ENCODE results near the gene PNLIPRP3.
"Not testable (repeated sequence)": the region's sequence is repeated elsewhere in the genome, so short reads cannot be mapped to it uniquely, and the experiment has no call there.

The PNLIPRP3 gene

DNA sequence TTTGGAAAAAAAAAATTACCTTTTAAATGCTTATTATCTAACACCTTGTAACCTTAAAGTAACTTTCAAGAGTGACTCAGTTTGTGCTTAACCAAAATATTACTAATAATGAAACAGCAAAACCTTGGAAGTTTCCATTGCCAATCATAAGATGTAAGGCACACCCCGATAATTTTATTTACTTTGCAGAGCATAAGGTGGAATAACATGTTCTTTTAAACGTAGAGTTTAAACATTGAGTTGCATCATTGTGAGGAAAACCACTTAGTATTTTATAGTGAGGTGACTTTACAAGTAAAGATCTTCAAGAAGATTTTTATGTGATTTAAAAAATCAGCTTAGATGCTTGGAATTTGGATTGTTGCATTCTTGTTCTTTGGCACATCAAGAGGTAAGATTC is at the start of gene PNLIPRP3:
TSS of gene PNLIPRP3 (plus strand) at position 177 of the 400 bp plus-strand sequence. CDS start at position 343, 166 bp downstream.
- DNase-seq, result no peak
- in situ Hi-C loops (cut with MboI; ENCODE audit: low pct_unique_long_range_greater_than_20kb, low sequenced_read_pairs), result no loop called here

DNA sequence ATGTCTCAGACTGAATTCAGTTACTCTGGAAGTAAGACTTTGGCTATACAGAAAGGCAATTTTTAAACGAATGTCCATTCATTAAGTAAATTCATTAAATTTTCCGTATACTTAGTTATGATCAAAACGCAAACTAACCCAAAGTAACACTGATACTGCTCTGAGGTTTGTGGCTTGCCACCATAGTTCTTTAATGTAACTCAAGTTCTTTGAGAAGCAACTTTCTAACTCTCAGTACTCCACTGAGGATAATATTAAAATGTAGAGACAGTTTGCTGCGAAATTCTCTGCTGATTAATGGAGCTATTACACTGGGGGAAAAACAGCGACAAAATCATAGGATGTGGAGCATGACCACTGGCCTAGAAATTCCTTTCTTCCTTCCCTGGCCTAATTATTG is 45.4 kb upstream of the PNLIPRP3 start:
- no peak for DNase-seq
- in situ Hi-C loops (cut with MboI; ENCODE audit: low pct_unique_long_range_greater_than_20kb, low sequenced_read_pairs), result no loop called here

GRCh38 chr10:116385311-116385710 is 42.3 kb upstream of the PNLIPRP3 start:
- DNase-seq, result no peak
- in situ Hi-C loops (cut with MboI; ENCODE audit: low pct_unique_long_range_greater_than_20kb, low sequenced_read_pairs), result no loop called here

GRCh38 chr10:116385994-116386809 is 41.4 kb upstream of the PNLIPRP3 start:
- in situ Hi-C loops (cut with MboI; ENCODE audit: low pct_unique_long_range_greater_than_20kb, low sequenced_read_pairs), result no loop called here
- peak; percentile 49 for DNase-seq

DNA sequence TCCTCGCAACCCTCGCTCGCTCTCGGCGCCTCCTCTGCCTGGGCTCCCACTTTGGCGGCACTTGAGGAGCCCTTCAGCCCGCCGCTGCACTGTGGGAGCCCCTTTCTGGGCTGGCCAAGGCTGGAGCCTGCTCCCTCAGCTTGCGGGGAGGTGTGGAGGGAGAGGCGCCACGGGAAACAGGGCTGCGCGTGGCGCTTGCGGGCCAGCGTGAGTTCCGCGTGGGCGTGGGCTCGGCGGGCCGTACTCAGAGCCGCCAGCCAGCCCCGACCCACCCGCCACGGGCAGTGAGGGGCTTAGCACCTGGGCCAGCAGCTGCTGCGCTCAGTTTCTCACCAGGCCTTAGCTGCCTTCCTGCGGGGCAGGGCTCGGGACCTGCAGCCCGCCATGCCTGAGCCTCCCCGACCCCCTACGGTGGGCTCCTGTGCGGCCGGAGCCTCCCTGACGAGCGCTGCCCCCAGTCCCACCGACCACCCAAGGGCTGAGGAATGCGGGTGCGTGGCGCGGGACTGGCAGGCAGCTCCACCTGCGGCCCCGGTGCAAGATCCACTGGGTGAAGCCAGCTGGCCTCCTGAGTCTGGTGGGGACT is 34.3 kb upstream of the PNLIPRP3 start:
- in situ Hi-C loops (cut with MboI; ENCODE audit: low pct_unique_long_range_greater_than_20kb, low sequenced_read_pairs); DNase-seq: not testable (repeated sequence)

- DNase-seq, result no peak
- in situ Hi-C loops (cut with MboI; ENCODE audit: low pct_unique_long_range_greater_than_20kb, low sequenced_read_pairs), result no loop called here
Measured at GRCh38 chr10:116395223-116395985, 32.2 kb upstream of the PNLIPRP3 start.

- DNase-seq, result no peak
Measured at GRCh38 chr10:116398224-116398623, 29.4 kb upstream of the PNLIPRP3 start.

DNA sequence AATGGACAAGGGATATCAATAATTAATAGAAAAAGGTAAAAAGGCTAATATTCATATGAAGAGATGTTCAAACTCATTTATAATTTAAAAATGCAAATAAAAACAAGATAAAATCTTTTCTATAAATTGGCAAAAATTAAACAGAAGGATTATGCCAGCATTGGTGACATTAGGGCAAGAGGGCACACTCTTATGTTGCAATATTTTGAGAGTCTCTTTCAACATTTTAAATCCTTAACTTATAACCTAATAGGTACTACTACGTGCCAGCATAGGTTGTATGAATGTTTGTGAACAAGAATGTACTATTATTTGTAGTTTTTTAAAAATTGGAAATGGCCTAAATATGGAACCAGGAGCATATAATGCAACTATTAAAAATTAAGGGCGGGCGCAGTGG is 24.8 kb upstream of the PNLIPRP3 start:
- in situ Hi-C loops (cut with MboI; ENCODE audit: low pct_unique_long_range_greater_than_20kb, low sequenced_read_pairs), result no loop called here
- DNase-seq, result no peak

More at GRCh38 chr10:116398224-116398623, 29.4 kb upstream of the PNLIPRP3 start:
- in situ Hi-C loops (cut with MboI; ENCODE audit: low pct_unique_long_range_greater_than_20kb, low sequenced_read_pairs), result no loop called here

- in situ Hi-C loops (cut with MboI; ENCODE audit: low pct_unique_long_range_greater_than_20kb, low sequenced_read_pairs), result no loop called here
- no peak for DNase-seq
Measured at GRCh38 chr10:116403740-116404250, 23.9 kb upstream of the PNLIPRP3 start.

GRCh38 chr10:116408719-116409118 is 18.9 kb upstream of the PNLIPRP3 start:
- in situ Hi-C loops (cut with MboI; ENCODE audit: low pct_unique_long_range_greater_than_20kb, low sequenced_read_pairs), result no loop called here
- DNase-seq, result no peak

GRCh38 chr10:116410351-116410750 is 17.3 kb upstream of the PNLIPRP3 start:
- in situ Hi-C loops (cut with MboI; ENCODE audit: low pct_unique_long_range_greater_than_20kb, low sequenced_read_pairs), result no loop called here
- no peak for DNase-seq

- in situ Hi-C loops (cut with MboI; ENCODE audit: low pct_unique_long_range_greater_than_20kb, low sequenced_read_pairs), result no loop called here
- DNase-seq, result no peak
Measured at GRCh38 chr10:116417821-116418220, 9.8 kb upstream of the PNLIPRP3 start.

DNA sequence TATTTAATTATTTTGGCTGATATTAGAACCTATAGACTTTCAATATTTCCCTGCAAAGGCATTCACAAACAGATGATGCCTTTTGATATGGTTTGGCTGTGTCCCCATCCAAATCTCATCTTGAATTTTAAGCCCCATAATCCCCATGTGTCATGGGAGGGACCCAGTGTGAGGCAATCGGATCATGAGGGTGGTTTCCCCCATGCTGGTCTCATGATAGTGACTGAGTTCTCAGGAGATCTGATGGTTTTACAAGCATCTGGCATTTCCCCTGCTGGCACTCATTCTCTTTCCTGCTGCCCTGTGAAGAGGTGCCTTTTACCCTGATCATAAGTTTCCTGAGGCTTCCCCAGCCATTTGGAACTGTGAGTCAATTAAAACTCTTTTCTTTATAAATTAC is 9.3 kb upstream of the PNLIPRP3 start:
- in situ Hi-C loops (cut with MboI; ENCODE audit: low pct_unique_long_range_greater_than_20kb, low sequenced_read_pairs), result no loop called here
- no peak for DNase-seq

DNA sequence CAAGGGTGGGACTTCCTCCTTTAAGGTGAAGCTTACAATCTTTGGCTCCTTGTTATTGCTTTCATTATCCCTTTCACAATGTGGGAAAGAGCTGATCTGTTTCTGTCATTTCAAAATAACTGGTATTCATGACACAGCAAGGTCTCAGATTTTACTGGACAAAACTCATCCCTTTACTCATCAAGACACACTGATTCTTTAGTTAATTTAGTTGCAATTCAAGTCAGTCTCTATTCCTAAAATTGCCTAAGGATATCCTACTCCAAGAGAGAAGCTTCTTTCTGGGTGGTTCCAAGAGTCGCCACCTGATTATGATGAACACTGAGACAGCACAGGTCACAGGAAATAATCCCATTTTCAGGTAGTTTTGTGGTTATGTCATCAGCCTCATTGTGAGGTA is 5.8 kb upstream of the PNLIPRP3 start:
- in situ Hi-C loops (cut with MboI; ENCODE audit: low pct_unique_long_range_greater_than_20kb, low sequenced_read_pairs), result no loop called here
- no peak for DNase-seq

DNA sequence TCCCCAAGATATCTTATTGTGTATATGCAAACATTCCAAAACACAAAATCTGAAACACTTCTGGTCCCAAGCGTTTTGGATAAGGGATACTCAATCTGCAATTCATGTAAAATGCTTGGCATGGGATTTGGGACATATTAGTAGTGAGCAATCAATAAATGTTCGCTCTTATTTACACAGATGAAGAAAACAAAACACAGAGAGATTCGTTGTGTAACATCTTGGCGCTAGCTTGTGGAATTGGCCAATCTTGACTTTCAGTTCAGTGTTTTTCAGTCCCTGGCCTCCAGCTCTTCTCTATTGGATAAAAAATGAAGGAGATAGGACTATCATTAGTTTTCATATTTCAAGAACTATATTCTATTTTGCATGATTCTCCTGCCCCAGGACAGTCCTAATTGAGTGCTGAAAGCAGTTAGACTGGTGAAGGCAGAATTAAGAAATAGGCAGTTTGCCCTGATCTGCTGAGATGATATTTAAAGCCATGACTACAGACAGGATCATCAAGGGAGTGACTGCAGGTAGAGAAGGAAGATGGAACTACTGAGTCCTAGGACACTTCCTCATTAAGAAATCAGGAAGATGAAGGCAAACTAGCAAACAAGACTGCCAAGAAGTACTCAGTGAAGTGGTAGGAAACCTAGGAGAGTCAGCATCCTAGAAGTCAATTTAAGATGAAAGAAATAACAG is 1.8 kb downstream of the PNLIPRP3 start:
- DNase-seq, result no peak
- in situ Hi-C loops (cut with MboI; ENCODE audit: low pct_unique_long_range_greater_than_20kb, low sequenced_read_pairs), result no loop called here

DNA sequence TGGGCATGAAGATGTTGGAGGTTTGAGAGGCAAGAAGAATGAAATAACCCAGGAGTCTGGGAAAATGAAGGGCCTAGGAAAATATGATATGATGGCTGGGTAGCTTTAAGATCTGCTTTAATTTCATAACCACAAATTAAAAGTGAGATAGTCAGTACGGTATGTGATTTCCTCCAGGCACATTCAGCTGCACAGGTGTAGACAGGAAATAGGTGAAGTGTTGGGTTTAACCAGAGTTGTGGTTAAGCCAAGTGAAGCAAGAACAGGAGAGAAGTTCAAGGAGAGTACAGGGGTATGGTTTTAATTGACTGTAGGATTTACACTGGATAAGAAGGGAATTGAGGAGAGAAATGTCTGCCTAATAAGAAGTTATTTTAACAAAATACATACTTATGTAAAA is 2.6 kb downstream of the PNLIPRP3 start:
- DNase-seq, result no peak
- in situ Hi-C loops (cut with MboI; ENCODE audit: low pct_unique_long_range_greater_than_20kb, low sequenced_read_pairs), result no loop called here

DNA sequence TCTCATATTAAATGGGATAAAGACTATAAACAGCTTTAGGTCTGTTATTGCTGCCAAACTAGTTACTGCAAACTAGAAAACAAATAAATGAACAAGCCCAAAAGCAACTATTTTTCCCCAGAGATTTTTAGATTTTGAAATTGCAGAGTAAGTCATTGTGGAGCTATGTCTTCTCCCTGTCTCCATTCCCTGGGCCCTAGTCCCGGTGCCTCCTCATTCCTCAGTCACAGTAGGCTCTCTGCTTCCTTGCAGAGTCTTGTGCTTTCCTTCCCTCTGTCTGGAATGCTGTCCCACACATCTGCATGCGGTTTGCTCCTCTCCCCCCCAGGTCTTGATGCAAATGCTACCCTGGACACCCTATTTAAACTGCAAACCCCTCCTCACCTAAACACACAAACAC is 4.0 kb downstream of the PNLIPRP3 start:
- no peak for DNase-seq
- in situ Hi-C loops (cut with MboI; ENCODE audit: low pct_unique_long_range_greater_than_20kb, low sequenced_read_pairs), result no loop called here

- DNase-seq, result no peak
- in situ Hi-C loops (cut with MboI; ENCODE audit: low pct_unique_long_range_greater_than_20kb, low sequenced_read_pairs), result no loop called here
Measured at GRCh38 chr10:116437076-116437692, 9.5 kb downstream of the PNLIPRP3 start.
